CD4-positive, alpha-beta T cell treated with Interleukin-15 for 1 hour (primary cell): Measurements from ENCODE around the gene GAB2.
A peak's percentile ranks its signal among the peaks of the same experiment; 100 is the strongest.

Experiments
- DNase-seq: peaks from one replicate; pipeline ENCODE4 v3.0.0-alpha.2; 2020

The GAB2 gene

DNA sequence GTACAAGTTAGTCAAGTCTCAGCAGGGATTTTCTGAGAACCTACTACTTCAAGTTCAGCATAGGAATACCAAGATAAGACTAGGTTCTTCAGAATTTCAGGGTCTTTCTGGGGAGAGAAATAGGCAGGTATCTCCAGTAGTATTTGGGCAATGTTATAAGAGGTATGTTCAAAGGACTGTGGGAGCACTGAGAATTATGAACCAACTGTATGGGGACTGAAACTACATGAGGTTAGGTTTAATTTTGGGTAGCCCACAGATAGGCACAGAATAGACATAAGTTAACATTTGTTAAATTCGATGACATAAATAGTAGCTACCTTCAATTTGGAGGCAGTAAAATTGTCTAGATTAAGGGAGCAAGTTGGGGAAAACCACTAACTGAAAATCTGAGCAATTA lies 9.2 kb upstream of the GAB2 start:
- DNase-seq: no peak

DNA sequence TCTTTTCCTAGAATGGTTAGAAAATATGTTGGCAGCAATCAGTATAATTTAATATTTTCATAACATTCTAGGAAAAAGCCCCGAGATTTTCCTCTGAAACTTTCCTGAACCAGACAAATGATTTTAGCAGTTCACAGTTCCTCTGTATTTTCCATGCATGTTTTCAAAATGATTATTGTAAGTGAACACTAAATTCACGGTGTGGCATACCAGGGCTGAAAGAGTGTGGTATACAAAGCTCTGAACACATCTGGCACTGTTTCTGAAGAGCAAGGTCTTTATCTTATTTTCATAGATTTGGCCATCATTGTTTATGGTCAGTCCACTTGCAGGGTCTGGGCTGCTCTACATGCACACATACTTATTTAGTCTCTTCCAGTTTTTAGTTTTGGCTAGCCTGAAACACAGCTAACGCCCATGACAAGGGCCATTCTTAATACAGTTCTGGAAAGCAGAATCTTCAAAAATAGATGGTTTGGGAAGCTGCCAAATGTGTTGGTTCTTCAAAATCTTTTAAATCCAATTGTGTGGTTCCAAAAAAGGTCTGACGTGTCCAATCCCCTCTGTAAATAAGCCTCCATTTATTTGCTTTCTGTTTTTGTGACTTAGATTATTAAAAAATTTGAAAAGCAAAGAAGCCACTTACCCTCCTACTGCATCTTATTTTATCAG lies 7.9 kb upstream of the GAB2 start:
- no peak for DNase-seq

- peak; percentile 43 for DNase-seq
Observed at GRCh38 chr11:78424334-78425270, 7.0 kb upstream of the GAB2 start.

GRCh38 chr11:78423241-78423640 lies 5.6 kb upstream of the GAB2 start:
- no peak for DNase-seq

- DNase-seq: peak; percentile 79
Observed at GRCh38 chr11:78420796-78421209, 3.2 kb upstream of the GAB2 start.

- no peak for DNase-seq
Observed at GRCh38 chr11:78420255-78420764, 2.7 kb upstream of the GAB2 start.

GRCh38 chr11:78419327-78419726 lies 1.7 kb upstream of the GAB2 start:
- DNase-seq: peak; percentile 73

GRCh38 chr11:78418584-78419211 lies 1.1 kb upstream of the GAB2 start:
- no peak for DNase-seq

DNA sequence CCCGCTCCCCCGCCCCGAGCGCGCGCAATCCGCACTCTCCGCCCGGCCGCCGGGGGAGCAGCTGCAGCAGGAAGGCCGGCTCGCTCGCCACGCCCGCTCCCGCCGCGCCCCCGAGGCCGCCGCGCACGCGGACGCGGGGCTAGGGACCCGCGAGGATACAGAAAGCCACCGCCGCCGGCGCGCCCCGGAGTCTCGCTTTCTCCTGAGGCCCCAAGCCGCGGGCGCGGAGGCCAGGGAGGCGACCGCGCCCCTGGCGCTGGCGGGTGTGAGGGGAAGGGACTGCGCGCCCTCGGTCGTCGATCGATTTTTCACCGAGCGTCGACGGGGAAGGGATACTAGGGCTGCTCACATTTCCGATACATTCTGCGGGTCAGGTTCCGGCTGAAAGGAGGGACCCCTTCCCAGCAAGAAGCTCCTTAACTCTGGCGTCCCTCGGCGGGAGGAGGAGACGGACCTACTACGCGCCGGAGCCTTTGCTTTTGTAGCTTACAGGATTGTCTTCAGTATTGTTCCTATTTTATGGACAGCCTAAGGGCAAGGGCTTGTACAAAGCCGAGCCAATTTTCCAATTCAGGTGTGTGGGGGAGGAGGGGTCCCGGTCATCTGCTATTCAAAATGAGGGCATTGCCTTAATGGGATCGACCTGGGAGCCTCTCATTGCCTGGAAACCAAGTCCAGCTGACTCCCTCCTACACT lies 416 bp upstream of the GAB2 start:
- peak; percentile 84 for DNase-seq

DNA sequence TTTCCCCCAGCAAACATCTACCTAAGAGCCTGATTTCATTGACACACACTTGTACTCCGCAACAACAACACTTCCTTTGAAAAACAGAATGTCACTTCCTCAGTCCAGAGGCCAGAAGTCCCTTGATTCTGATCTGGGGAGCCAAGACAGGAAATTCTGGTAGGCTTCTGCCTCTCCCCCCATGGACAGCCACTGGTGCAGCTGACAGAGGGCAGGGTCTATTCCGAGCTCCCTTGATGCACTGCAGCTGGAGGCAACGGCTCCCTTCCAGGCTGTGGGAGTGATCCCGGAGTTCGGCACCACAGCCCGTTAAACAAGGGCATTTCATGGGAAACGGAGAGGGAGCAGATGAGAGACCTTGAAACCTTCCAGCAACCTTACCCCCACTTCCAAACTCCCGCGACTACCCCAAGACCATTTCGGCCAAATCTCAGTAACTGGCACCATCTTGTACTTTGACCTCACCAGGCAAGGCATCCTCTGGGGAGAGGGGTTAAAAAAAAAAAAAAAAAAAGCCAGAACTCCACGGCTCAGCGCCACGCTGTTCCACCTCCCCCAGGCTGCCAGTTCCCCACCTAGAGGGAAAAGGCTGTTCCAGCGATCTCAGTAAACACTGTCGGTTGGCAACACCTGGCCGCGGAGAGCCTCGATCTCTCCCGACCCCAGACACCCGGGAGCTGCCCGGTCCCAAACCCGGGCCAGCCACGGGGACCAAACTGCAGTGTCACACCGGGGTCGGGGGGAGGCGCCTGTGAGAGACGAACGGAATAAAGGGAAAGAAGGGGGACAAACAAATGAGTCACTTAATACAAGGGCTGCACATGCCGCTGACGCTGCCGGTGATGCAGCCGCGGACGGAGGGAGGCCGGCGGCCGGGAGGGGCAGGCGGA lies 1.1 kb downstream of the GAB2 start:
- DNase-seq: peak; percentile 85

GRCh38 chr11:78415338-78415737 lies 2.3 kb downstream of the GAB2 start:
- no peak for DNase-seq

DNA sequence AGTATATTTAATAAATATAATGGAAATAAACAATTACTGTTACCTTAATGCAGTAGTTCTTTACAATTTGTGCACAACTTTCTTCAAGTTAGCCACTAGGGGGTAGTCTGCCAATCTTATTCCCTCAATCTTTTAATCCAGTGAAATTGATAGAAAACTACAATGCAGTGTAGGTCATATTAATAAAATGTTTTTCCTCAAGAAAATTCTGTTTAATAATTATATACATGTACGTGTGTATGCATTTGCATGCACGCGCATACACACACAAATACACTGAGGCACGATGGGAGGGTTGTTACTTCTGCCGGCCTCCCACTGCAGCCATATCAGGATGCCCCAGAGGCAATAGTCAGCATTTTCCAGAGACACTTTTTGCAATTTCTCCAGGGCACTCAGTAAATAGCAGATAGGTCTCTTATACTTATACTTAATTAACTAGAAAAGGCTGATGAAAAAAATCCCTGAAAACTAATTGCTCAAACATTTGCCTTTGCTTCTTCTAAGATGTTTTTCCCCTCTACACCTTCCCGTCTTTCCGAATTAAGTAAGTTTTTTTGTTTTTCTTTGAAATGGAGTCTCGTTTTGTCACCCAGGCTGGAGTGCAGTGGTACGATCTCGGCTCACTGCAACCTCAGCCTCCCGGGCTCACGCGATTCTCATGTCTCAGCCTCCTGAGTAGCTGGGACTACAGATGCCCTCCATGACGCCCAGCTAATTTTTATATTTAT lies 3.1 kb downstream of the GAB2 start:
- DNase-seq: no peak

DNA sequence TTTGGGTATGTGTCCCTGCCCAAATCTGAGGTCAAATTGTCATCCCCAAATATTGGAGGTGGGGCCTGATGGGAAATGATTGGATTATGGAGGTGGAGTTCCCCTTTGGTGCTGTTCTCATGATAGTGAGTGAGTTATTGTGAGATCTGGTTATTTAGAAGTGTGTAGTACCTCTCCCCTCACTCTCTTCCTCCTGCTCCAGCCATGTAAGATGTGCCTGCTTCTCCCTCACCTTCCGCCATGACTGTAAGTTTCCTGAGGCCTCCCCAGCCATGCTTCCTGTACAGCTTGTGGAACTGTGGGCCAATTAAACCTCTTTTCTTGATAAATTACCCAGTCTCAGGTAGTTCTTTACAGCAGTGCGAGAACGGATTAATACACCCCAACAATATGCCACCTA lies 9.0 kb downstream of the GAB2 start:
- DNase-seq: no peak

- no peak for DNase-seq
Observed at GRCh38 chr11:78406568-78407196, 10.9 kb downstream of the GAB2 start.

DNA sequence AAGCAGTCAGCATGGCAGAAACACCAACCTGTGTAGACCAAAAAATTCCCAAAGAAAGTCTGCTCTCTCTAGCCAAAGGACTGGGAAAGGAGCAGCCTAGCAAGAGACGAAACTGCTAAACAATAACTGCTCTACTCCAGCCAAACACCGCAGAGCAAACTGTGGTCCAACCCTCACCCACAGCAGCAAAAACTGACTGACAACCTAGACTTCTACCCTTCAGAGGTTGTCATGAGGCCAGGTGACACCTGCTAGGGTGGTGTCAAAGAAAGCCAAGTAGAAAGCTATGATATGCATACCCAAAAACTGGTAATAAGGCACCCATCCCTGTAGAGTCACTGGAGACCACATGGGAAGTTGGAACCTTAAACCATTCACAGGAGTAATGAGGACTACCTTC lies 11.8 kb downstream of the GAB2 start:
- no peak for DNase-seq

- DNase-seq: no peak
Observed at GRCh38 chr11:78403781-78404180, 13.8 kb downstream of the GAB2 start.

DNA sequence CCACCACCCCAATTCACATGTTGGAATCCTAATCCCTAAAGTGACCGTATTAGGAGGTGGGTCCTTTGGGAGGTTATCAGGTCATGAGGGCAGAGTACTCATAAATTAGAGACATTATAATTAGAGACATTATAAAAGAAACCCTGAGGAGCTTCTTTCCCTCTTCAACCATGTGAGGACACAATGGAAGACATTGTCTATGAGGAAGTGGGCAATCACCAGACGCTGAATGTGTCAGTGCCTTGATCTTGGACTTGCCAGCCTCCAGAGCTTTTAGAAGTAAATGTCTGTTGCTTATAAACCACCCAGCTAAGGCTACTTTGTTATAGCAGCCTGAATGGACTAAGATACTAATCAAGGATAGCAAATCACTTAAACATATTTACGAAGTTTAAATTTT lies 14.8 kb downstream of the GAB2 start:
- DNase-seq: no peak

DNA sequence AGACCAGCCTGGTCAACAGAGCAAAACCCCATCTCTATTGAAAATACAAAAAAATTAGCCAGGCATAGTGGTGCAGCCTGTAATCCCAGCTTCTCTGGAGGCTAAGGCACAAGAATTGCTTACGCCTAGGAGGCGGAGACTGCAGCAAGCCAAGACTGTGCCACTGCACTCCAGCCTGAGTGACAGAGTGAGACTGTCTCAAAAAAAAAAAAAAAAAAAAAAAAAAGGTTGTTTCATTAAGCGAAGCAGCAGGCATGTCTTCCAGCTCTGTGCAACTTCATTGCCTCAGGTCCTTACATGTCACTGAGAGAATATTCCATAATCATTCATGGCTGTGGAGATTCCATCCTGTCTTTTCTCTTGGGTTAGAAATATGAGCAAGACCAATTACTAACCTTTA lies 16.9 kb downstream of the GAB2 start:
- DNase-seq: no peak

GRCh38 chr11:78400116-78400515 lies 17.5 kb downstream of the GAB2 start:
- DNase-seq: no peak

- no peak for DNase-seq
Observed at GRCh38 chr11:78399136-78399535, 18.5 kb downstream of the GAB2 start.

GRCh38 chr11:78398715-78399114 lies 18.9 kb downstream of the GAB2 start:
- DNase-seq: no peak
